HTERT RPE-1 (cell line): ENCODE data around the gene MAP3K6.

Experiments
- in situ Hi-C: fragments of 300-500 bp; cut with MboI; formaldehyde crosslinking; loops from 4 replicates; pipeline ENCODE4 v1.14.3; 2020; ENCODE audit warnings: low sequenced_read_pairs

MAP3K6 gene

GRCh38 chr1:27379564-27380122, 12.9 kb upstream of the MAP3K6 start:
- in situ Hi-C loops: no loop called here

- in situ Hi-C loops: no loop called here
Measured at GRCh38 chr1:27377760-27378495, 11.2 kb upstream of the MAP3K6 start.

- in situ Hi-C loops: no loop called here
Measured at GRCh38 chr1:27374362-27375086, 7.8 kb upstream of the MAP3K6 start, which contains the start of gene FCN3. Gene FCN3, minus strand, starts transcription at chr1:27374824. Its CDS starts 6 bp downstream, at chr1:27374818.

- in situ Hi-C loops: no loop called here
Measured at GRCh38 chr1:27372808-27373690, 6.3 kb upstream of the MAP3K6 start.

GRCh38 chr1:27372022-27372807, 5.5 kb upstream of the MAP3K6 start:
- in situ Hi-C loops: no loop called here

GRCh38 chr1:27368869-27369582, 2.3 kb upstream of the MAP3K6 start:
- in situ Hi-C loops: no loop called here

- in situ Hi-C loops: no loop called here
Measured at GRCh38 chr1:27367160-27367650, 444 bp upstream of the MAP3K6 start.

GRCh38 chr1:27366113-27366410, 699 bp downstream of the MAP3K6 start:
- in situ Hi-C loops: no loop called here

GRCh38 chr1:27365372-27366112, 1.2 kb downstream of the MAP3K6 start:
- in situ Hi-C loops: no loop called here

GRCh38 chr1:27364696-27365371, 1.9 kb downstream of the MAP3K6 start:
- in situ Hi-C loops: no loop called here

GRCh38 chr1:27363766-27364695, 2.7 kb downstream of the MAP3K6 start:
- in situ Hi-C loops: no loop called here

- in situ Hi-C loops: no loop called here
Measured at GRCh38 chr1:27361553-27361952, 5.2 kb downstream of the MAP3K6 start.

- in situ Hi-C loops: no loop called here
Measured at GRCh38 chr1:27361044-27361402, 5.7 kb downstream of the MAP3K6 start.

GRCh38 chr1:27360159-27361043, 6.4 kb downstream of the MAP3K6 start:
- in situ Hi-C loops: no loop called here

- in situ Hi-C loops: no loop called here
Measured at GRCh38 chr1:27359822-27360158, 7.0 kb downstream of the MAP3K6 start.

GRCh38 chr1:27358928-27359313, 7.8 kb downstream of the MAP3K6 start:
- in situ Hi-C loops: no loop called here
